Lung (tissue), 12 donors: ENCODE data around the gene STARD10. TPM values are rescaled to one million over a fixed set of nuclear protein-coding genes. Genes with fewer than 3 reads are reported as not detected.

Experiments used
- ATAC-seq: fragments of 200-7000 bp; cut with Tn5 transposase; one replicate; pipeline ENCODE4 v1.9.1; 2020; ENCODE audit warnings: moderate number of reproducible peaks; ENCODE audit not compliant: insufficient read depth, low FRiP score
- DNase-seq, 3 donors: peaks; one replicate each; pipeline ENCODE4 v3.0.0-alpha.2; 2013 to 2017
- H3K27ac ChIP-seq, 2 donors: one replicate each; pipeline ENCODE4 v1.5.1; 2013; ENCODE audit warnings: mild to moderate bottlenecking in 2 of 2, moderate library complexity in 2 of 2, control low read depth in 1 of 2, inconsistent platforms in 1 of 2, low read depth in 1 of 2, low read length in 1 of 2
- H3K27me3 ChIP-seq, 3 donors: one replicate each; pipeline ENCODE4 v1.5.1; 2013; ENCODE audit warnings: low read length in 2 of 3; ENCODE audit not compliant: control insufficient read depth in 3 of 3, insufficient read depth in 3 of 3
- H3K36me3 ChIP-seq, 4 donors: one replicate each; pipeline ENCODE4 v1.5.1; 2013; ENCODE audit warnings: low read length in 4 of 4, mild to moderate bottlenecking in 1 of 4, moderate library complexity in 1 of 4; ENCODE audit not compliant: control insufficient read depth in 4 of 4, insufficient read depth in 4 of 4
- H3K4me1 ChIP-seq, 5 donors: one replicate each; pipeline ENCODE4 v1.5.1; 2013; ENCODE audit warnings: low read length in 5 of 5, mild to moderate bottlenecking in 2 of 5, moderate library complexity in 1 of 5; ENCODE audit not compliant: control insufficient read depth in 5 of 5, insufficient read depth in 5 of 5
- H3K4me3 ChIP-seq: one replicate; pipeline ENCODE4 v1.5.1; 2013; ENCODE audit warnings: mild to moderate bottlenecking, control low read depth, moderate library complexity
- H3K9ac ChIP-seq, 2 donors: one replicate each; pipeline ENCODE4 v1.5.1; 2013; ENCODE audit warnings: low read length in 2 of 2, control low read depth in 1 of 2; ENCODE audit not compliant: insufficient read depth in 1 of 2
- H3K9me3 ChIP-seq, 4 donors: one replicate each; pipeline ENCODE4 v1.5.1; 2013; ENCODE audit warnings: low read length in 3 of 4, mild to moderate bottlenecking in 1 of 4, moderate library complexity in 1 of 4; ENCODE audit not compliant: control insufficient read depth in 4 of 4, insufficient read depth in 3 of 4
- WGBS, 2 donors: extraction: QIAGEN DNeasy Blood & Tissue Kit; methylation state at CpG; one replicate each; pipeline ENCODE4 v1.1.7; 2013; 5-methylcytosine and 5-hydroxymethylcytosine counted together
- polyA plus RNA-seq, 2 donors: library from polyadenylated mRNA; stranded (reverse); fragments of 200-250 nt; gene quantifications; one replicate each; pipeline ENCODE4 v1.2.1, GENCODE V29; 2013
- total RNA-seq, 2 donors: library from RNA; depleted of rRNA in 1 of 2; stranded (reverse); fragments of >200 nt in 1 of 2; gene quantifications; one replicate each; pipeline ENCODE4 v1.2.1, GENCODE V29; 2014 to 2021
- TF ChIP-seq, protein P1 (sequence below): IDR thresholded peaks from 2 replicates; pipeline ENCODE4 v1.5.1; 2012; ENCODE audit warnings: mild to moderate bottlenecking; ENCODE audit errors: control extremely low read depth, extremely low read depth
- donor health status: control.
- donor health status: control.
- donor health status: Bipolar disorder and iron deficiency.
- donor health status: healthy.
- donor health status: DM: yes; HTN: yes; CAD: no.

STARD10 gene
- total and polyA plus RNA-seq, 4 donors, result 66.5 to 198 (median 102) TPM

DNA sequence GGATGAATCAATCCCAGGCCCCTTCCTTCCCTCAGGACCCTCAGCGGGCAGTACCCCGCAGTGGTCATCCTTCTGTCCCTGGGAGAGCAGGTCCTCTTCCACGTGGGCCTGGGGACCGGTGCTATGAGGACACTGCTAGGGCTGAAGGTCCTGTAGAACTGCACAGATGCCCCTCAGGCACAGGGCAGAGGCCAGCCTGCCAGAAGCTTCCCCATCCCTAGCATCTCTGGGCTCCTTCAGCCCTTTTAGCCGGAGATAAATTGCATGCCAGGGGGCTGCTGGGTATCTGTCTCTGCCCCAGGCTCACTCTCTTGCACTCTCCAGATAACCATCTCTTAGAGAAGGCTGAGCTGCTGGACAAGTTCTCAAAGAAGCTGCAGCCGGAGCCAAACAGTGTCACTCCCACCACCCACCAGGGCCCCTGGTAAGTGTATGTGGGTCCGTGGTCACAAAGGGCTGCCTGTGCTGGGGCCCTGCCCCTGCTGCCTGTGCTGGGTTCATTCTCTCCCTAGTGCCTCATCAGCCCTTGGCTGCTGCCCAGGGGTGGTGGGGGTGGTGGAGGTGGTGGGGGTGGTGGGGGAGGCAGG lies 22.6 kb upstream of the STARD10 start:
- ATAC-seq, result no peak
- Histone ChIP-seq H3K27me3 (no peaks in the 10 kb centered on the region), H3K4me1 (peaks cover 8 to 26% (median 17%) of the 10 kb centered on the region in 5 donors), H3K4me3 (no peak overlapping the region), H3K9me3 (peaks cover 0 to 2% (median 0%) of the 10 kb centered on the region in 4 donors), H3K9ac (no peak overlapping the region), H3K27ac (peak overlapping the region in 1 of 2 donors; percentile 1), H3K36me3 (peaks cover 0 to 16% (median 8%) of the 10 kb centered on the region in 4 donors)
- TF ChIP-seq, protein P1, sequence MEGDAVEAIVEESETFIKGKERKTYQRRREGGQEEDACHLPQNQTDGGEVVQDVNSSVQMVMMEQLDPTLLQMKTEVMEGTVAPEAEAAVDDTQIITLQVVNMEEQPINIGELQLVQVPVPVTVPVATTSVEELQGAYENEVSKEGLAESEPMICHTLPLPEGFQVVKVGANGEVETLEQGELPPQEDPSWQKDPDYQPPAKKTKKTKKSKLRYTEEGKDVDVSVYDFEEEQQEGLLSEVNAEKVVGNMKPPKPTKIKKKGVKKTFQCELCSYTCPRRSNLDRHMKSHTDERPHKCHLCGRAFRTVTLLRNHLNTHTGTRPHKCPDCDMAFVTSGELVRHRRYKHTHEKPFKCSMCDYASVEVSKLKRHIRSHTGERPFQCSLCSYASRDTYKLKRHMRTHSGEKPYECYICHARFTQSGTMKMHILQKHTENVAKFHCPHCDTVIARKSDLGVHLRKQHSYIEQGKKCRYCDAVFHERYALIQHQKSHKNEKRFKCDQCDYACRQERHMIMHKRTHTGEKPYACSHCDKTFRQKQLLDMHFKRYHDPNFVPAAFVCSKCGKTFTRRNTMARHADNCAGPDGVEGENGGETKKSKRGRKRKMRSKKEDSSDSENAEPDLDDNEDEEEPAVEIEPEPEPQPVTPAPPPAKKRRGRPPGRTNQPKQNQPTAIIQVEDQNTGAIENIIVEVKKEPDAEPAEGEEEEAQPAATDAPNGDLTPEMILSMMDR, result no peak
- WGBS, 2 donors, result 29 to 71% methylated on average over 7 of the region's 7 CpGs
- DNase-seq, result no peak

DNA sequence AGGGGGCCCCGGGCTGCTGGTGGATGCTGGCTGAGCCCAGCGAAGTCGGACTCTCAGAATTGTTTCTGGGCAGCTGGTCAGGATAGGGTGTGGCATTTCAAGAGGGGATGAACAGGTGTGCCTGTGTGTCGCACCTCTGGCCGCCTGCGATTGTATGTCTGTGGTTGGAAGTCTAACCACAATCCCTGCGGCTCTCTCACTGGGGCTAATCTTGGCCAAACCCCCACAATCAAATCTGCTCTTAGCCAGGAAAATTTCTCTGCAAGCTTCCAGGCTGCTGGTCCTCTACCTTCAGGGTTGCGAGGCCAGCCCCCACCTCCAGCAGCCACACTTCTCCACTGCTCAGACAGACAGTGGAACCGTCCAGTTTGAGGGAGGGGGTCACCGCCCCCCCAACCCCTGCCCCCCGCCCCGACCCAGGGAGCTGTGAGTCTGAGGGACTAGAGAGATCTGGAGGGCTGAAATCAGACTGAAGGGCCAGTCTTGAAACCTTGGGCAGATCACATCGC lies 21.3 kb upstream of the STARD10 start:
- Histone ChIP-seq H3K36me3 (peaks cover 0 to 16% (median 8%) of the 10 kb centered on the region in 4 donors), H3K4me3 (peak overlapping the region; percentile 90), H3K27ac (peak overlapping the region; percentile 98 to 99), H3K9me3 (peaks cover 0 to 2% (median 0%) of the 10 kb centered on the region in 4 donors), H3K4me1 (peaks cover 8 to 19% (median 14%) of the 10 kb centered on the region in 5 donors), H3K9ac (peak overlapping the region; percentile 31 to 47), H3K27me3 (no peaks in the 10 kb centered on the region)
- DNase-seq (no peak), ATAC-seq (no peak)
- TF ChIP-seq, protein P1, result no peak
- whole genome bisulfite sequencing, 2 donors, result 10 to 17% methylated on average over 13 of the region's 13 CpGs

DNA sequence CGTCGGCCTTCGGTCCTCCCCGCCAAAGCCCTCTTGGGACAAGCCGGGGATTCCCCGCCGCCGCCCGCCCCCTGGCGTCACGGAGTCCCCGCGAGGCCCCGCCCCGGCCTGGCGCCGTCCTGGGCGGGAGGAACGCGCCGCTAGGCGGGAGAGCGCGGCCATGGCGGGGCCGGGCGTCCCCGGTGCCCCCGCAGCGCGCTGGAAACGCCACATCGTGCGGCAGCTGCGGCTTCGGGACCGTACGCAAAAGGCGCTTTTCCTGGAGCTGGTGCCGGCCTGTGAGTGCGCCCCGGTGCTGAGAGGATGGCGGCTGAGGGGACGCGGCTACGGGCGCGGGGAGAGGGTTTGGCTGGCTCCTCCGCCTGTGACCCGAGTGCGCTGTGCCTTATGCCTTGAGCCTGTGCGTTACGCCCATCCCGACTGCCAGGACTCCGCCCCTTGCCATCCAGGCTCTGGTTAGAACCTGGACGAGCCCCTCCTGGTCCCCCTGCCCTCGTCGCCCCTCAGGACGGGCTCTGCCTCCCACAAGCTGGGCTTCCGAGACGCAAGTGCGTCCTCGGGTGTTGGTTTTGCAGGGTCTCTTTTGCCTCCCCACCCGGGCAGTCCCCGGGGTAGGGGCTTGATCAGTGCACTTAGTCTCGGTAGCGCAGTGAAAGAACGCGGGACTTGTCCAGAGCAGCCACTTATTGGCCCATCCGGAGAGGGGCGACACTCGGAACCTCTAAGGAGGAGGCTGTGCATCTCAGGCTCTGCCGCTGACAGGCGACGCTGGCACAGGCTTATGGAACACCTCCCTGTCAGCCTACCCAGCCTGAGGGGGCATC lies 20.7 kb upstream of the STARD10 start, which contains the start of gene ATG16L2:
Gene ATG16L2, plus strand, starts transcription at position 126 of the 824 bp plus-strand sequence. Its CDS starts 35 bp downstream, at position 161.
- peaks cover 8 to 19% (median 14%) of the 10 kb centered on the region in 5 donors for H3K4me1 ChIP-seq
- peak within 1 kb of the TSS; percentile 51 to 81 for H3K9ac ChIP-seq
- no peaks in the 10 kb centered on the region for H3K27me3 ChIP-seq
- H3K27ac ChIP-seq, result peak within 1 kb of the TSS; percentile 98 to 99
- H3K4me3 ChIP-seq, result peak within 1 kb of the TSS; percentile 90
- DNase-seq (peak; percentile 91 to 93 (median 91)), ATAC-seq (peak; percentile 93)
- H3K9me3 ChIP-seq, result peaks cover 0 to 2% (median 0%) of the 10 kb centered on the region in 4 donors
- TF ChIP-seq, protein P1, result no peak
- peaks cover 0 to 16% (median 8%) of the 10 kb centered on the region in 4 donors for H3K36me3 ChIP-seq
- 0% methylated on average over 60 to 75 of the region's 75 CpGs for WGBS, 2 donors
